Lower lobe of right lung (tissue), 2 donors: ENCODE measurements around the gene SMARCB1. TPM values are rescaled to one million over a fixed set of nuclear protein-coding genes. Genes with fewer than 3 reads are reported as not detected.

ENCODE experiments used
- ATAC-seq, 2 donors: fragments of 200-7000 bp; cut with Tn5 transposase; one replicate each; pipeline ENCODE4 v1.9.1; 2020 to 2022; ENCODE audit warnings: mild to moderate bottlenecking in 2 of 2, moderate library complexity in 2 of 2
- DNase-seq: peaks from one replicate; pipeline ENCODE4 v3.0.0-alpha.2; 2020
- H3K27ac ChIP-seq: fragments of 200-600 bp; one replicate; pipeline ENCODE4 v1.8.0; 2022
- H3K27me3 ChIP-seq: fragments of 200-600 bp; one replicate; pipeline ENCODE4 v1.8.0; 2022; ENCODE audit warnings: low read depth
- H3K36me3 ChIP-seq: fragments of 200-600 bp; one replicate; pipeline ENCODE4 v1.8.0; 2022; ENCODE audit warnings: mild to moderate bottlenecking
- H3K4me1 ChIP-seq: fragments of 200-600 bp; one replicate; pipeline ENCODE4 v1.8.0; 2022
- H3K4me3 ChIP-seq: fragments of 200-600 bp; one replicate; pipeline ENCODE4 v1.8.0; 2022; ENCODE audit warnings: mild to moderate bottlenecking
- H3K9me3 ChIP-seq: fragments of 200-600 bp; one replicate; pipeline ENCODE4 v1.8.0; 2022
- CTCF ChIP-seq: fragments of 200-600 bp; IDR thresholded peaks from one replicate; pipeline ENCODE4 v1.8.0; 2022; ENCODE audit warnings: antibody characterized with exemption, mild to moderate bottlenecking
- intact Hi-C: fragments of 100-400 bp; cut with DNase I; formaldehyde crosslinking; loops from one replicate; pipeline ENCODE4 v1.11.0; 2022
- total RNA-seq: library from RNA; stranded (reverse); fragmentation: NEBNext Ultra II Directional; extraction: Animal tissue kit (Norgen Biotek cat#: 25700); gene quantifications from one replicate; pipeline ENCODE4 v1.2.1, GENCODE V29; 2021
- donor health status: DM: no; HTN: yes; CAD: no; lungs with severe emphysema.

Gene SMARCB1
- total RNA-seq, 1 donor from 2014 or later: 61.3 TPM

- TF ChIP-seq CTCF: no peak
- peak; percentile 26 for DNase-seq
- H3K4me1 ChIP-seq: no peaks in the 10 kb centered on the region
- H3K4me3 ChIP-seq: no peak overlapping the region
- no peaks in the 10 kb centered on the region for H3K27me3 ChIP-seq
- no peak for ATAC-seq
- intact Hi-C loops: no loop called here
- H3K36me3 ChIP-seq: peaks cover 100% of the 10 kb centered on the region
- H3K9me3 ChIP-seq: no peaks in the 10 kb centered on the region
- H3K27ac ChIP-seq: no peak overlapping the region
Observed at GRCh38 chr22:23822101-23822671, 35.4 kb downstream of the SMARCB1 start.

GRCh38 chr22:23823331-23823791 lies 36.6 kb downstream of the SMARCB1 start:
- H3K9me3 ChIP-seq: no peaks in the 10 kb centered on the region
- no peak overlapping the region for H3K4me3 ChIP-seq
- TF ChIP-seq CTCF: no peak
- no peaks in the 10 kb centered on the region for H3K4me1 ChIP-seq
- intact Hi-C loops: no loop called here
- H3K27ac ChIP-seq: no peak overlapping the region
- no peaks in the 10 kb centered on the region for H3K27me3 ChIP-seq
- peaks cover 100% of the 10 kb centered on the region for H3K36me3 ChIP-seq
- DNase-seq: peak; percentile 15
- ATAC-seq: no peak

- Histone ChIP-seq H3K4me3 (no peak overlapping the region), H3K36me3 (peaks cover 100% of the 10 kb centered on the region), H3K9me3 (no peaks in the 10 kb centered on the region), H3K4me1 (no peaks in the 10 kb centered on the region), H3K27ac (no peak overlapping the region), H3K27me3 (no peaks in the 10 kb centered on the region)
- intact Hi-C loops: no loop called here
- no peak for TF ChIP-seq CTCF
- ATAC-seq: no peak
- peak; percentile 15 for DNase-seq
Observed at GRCh38 chr22:23824476-23825245, 37.9 kb downstream of the SMARCB1 start.

- H3K9me3 ChIP-seq: no peaks in the 10 kb centered on the region
- no peaks in the 10 kb centered on the region for H3K4me1 ChIP-seq
- ATAC-seq: no peak
- H3K36me3 ChIP-seq: peaks cover 99% of the 10 kb centered on the region
- no peaks in the 10 kb centered on the region for H3K27me3 ChIP-seq
- intact Hi-C loops: no loop called here
- no peak overlapping the region for H3K4me3 ChIP-seq
- no peak overlapping the region for H3K27ac ChIP-seq
- DNase-seq: peak; percentile 9
- TF ChIP-seq CTCF: no peak
Observed at GRCh38 chr22:23825246-23825905, 38.6 kb downstream of the SMARCB1 start.

GRCh38 chr22:23826510-23827350 lies 40.0 kb downstream of the SMARCB1 start:
- H3K4me3 ChIP-seq: no peak overlapping the region
- no peaks in the 10 kb centered on the region for H3K27me3 ChIP-seq
- DNase-seq: peak; percentile 39
- H3K4me1 ChIP-seq: no peaks in the 10 kb centered on the region
- no peak for TF ChIP-seq CTCF
- intact Hi-C loops: no loop called here
- ATAC-seq: no peak
- peaks cover 95% of the 10 kb centered on the region for H3K36me3 ChIP-seq
- H3K27ac ChIP-seq: no peak overlapping the region
- H3K9me3 ChIP-seq: no peaks in the 10 kb centered on the region
